ENCODE data around the gene BEST1. TPM values are rescaled to one million over a fixed set of nuclear protein-coding genes. Genes with fewer than 3 reads are reported as not detected.

Gene BEST1
- total and polyA plus RNA-seq, 2 experiments from 2014 or later = 0.27 to 0.34 TPM

DNA sequence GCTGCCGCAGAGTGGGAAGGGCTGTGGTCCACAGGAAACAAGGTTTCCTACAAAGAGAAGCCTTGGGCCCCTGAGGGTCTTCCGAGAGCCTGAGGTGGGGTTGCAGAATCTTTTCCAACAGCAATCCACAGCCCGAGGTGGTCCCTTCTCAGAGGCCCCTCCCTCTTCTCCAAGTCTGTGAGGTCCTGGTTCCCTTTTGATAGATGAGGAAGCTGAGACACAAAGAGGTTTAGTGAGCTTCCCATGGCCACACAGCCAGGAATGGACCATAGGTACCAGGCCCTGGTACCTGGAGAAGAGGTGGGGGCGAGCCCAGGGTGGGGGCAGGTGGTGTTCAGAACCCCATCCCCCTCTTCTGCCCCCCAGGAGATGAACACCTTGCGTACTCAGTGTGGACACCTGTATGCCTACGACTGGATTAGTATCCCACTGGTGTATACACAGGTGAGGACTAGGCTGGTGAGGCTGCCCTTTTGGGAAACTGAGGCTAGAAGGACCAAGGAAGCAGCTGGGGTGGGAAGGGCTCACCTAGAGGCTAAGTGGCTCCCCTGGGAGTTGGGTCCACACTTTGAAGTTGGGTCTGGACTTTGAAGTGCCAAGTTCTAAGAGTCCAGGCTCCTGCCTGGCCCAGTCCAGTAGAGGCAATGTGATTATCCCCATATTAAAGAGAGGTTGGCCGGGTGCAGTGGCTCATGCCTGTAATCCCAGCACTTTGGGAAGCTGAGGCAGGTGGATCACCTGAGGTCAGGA is 7.0 kb downstream of the BEST1 start:
- Histone ChIP-seq H3K9me3 (ENCODE audit: low read depth) (no peaks in the 10 kb centered on the region), H3K27me3 (peaks cover 15% of the 10 kb centered on the region), H3K36me3 (no peaks in the 10 kb centered on the region), H3K4me1 (ENCODE audit: low read depth) (no peaks in the 10 kb centered on the region), H3K27ac (no peak overlapping the region), H3K4me3 (no peak overlapping the region)
- DNase-seq (ENCODE audit: low read depth in 1 of 2, low spot score in 1 of 2) = no peak
- TF ChIP-seq, protein P1, sequence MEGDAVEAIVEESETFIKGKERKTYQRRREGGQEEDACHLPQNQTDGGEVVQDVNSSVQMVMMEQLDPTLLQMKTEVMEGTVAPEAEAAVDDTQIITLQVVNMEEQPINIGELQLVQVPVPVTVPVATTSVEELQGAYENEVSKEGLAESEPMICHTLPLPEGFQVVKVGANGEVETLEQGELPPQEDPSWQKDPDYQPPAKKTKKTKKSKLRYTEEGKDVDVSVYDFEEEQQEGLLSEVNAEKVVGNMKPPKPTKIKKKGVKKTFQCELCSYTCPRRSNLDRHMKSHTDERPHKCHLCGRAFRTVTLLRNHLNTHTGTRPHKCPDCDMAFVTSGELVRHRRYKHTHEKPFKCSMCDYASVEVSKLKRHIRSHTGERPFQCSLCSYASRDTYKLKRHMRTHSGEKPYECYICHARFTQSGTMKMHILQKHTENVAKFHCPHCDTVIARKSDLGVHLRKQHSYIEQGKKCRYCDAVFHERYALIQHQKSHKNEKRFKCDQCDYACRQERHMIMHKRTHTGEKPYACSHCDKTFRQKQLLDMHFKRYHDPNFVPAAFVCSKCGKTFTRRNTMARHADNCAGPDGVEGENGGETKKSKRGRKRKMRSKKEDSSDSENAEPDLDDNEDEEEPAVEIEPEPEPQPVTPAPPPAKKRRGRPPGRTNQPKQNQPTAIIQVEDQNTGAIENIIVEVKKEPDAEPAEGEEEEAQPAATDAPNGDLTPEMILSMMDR (IDR thresholded peaks at IDR 0.05; ENCODE audit: low read depth, low read length) = no peak

DNA sequence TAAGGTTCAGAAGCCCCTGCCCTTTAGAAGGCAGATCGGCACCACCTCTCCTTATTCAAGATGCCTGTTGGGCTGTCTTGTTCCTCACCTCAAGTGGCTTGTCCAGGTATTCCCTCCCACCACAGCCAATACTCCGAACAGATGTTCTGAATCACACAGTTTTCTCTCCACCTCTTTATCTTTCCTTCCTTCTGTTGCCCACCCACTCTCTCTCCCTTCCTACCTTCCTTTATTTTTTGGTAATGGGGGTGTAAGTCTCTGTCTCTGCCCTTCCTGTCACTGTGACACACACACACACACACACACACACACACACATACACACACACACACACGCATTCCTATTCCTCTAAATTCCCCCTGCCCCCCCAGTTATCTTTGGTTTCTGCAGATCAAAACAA is 8.4 kb downstream of the BEST1 start:
- H3K4me3 ChIP-seq = no peak overlapping the region
- peaks cover 15% of the 10 kb centered on the region for H3K27me3 ChIP-seq
- no peak for DNase-seq (ENCODE audit: low read depth in 1 of 2, low spot score in 1 of 2)
- TF ChIP-seq, protein P1 (IDR thresholded peaks at IDR 0.05; ENCODE audit: low read depth, low read length) = no peak
- no peak overlapping the region for H3K27ac ChIP-seq
- H3K36me3 ChIP-seq = peaks cover 4% of the 10 kb centered on the region
- H3K4me1 ChIP-seq (ENCODE audit: low read depth) = no peaks in the 10 kb centered on the region
- no peaks in the 10 kb centered on the region for H3K9me3 ChIP-seq (ENCODE audit: low read depth)

DNA sequence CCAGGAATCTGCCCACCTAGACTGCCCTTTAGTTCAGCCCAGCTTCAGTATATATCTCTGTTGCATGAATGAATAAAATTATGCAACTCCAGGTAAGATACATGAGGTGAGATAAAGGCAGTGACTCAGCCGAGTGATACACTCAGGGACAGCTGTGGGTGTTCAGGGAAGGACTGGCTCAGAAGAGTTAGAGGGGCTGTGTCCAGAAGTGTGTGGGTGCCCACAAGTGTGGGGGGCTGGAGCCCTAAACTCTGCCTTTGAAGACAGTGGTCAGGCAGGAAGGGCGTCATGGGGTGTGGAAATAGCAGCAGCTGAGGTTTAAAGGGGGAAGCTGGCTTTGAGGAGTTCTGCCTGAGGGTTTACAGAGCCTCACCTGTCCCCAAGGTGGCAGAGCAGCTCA is 9.0 kb downstream of the BEST1 start:
- Histone ChIP-seq H3K4me1 (ENCODE audit: low read depth) (no peaks in the 10 kb centered on the region), H3K36me3 (peaks cover 8% of the 10 kb centered on the region), H3K27me3 (peaks cover 15% of the 10 kb centered on the region), H3K27ac (no peak overlapping the region), H3K9me3 (ENCODE audit: low read depth) (no peaks in the 10 kb centered on the region), H3K4me3 (no peak overlapping the region)
- TF ChIP-seq, protein P1 (IDR thresholded peaks at IDR 0.05; ENCODE audit: low read depth, low read length) = no peak
- DNase-seq (ENCODE audit: low read depth in 1 of 2, low spot score in 1 of 2) = no peak

DNA sequence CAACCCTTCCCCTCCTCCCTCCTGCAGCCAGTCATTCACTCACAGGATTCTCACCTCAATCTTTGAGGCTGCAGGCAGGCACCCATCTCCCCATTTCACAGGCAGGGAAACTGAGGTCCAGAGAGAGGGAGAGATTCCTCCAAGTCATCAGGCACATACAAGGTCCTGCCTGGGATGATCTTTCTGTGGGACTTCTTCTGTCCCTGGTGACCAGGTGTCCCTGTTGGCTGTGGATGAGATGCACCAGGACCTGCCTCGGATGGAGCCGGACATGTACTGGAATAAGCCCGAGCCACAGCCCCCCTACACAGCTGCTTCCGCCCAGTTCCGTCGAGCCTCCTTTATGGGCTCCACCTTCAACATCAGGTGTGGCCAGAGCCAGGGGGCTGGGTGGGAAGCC is 9.5 kb downstream of the BEST1 start:
- H3K27me3 ChIP-seq = peaks cover 12% of the 10 kb centered on the region
- H3K4me3 ChIP-seq = no peak overlapping the region
- no peak overlapping the region for H3K27ac ChIP-seq
- DNase-seq (ENCODE audit: low read depth in 1 of 2, low spot score in 1 of 2) = no peak
- no peaks in the 10 kb centered on the region for H3K4me1 ChIP-seq (ENCODE audit: low read depth)
- no peaks in the 10 kb centered on the region for H3K9me3 ChIP-seq (ENCODE audit: low read depth)
- peaks cover 12% of the 10 kb centered on the region for H3K36me3 ChIP-seq
- TF ChIP-seq, protein P1 (IDR thresholded peaks at IDR 0.05; ENCODE audit: low read depth, low read length) = no peak

DNA sequence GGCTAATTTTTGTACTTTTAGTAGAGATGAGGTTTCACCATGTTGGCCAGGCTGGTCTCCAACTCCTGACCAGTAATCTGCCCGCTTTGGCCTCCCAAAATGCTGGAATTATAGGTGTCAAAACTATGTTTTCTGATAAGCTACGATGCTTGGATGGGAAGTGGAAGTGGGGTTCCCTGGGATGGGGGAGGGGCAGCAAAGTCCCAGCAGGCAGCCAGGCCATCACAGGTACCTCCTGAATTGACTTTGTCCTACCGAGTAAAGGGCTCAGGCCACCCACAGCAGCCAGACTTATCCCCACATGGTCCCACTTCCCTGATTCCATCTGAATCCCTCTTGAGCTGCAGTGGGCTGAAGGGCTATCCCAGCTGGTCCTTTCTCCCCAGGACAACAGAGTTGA is 10.4 kb downstream of the BEST1 start:
- no peak for DNase-seq (ENCODE audit: low read depth in 1 of 2, low spot score in 1 of 2)
- no peak overlapping the region for H3K27ac ChIP-seq
- TF ChIP-seq, protein P1 (IDR thresholded peaks at IDR 0.05; ENCODE audit: low read depth, low read length) = no peak
- peaks cover 2% of the 10 kb centered on the region for H3K4me1 ChIP-seq (ENCODE audit: low read depth)
- peaks cover 4% of the 10 kb centered on the region for H3K27me3 ChIP-seq
- H3K36me3 ChIP-seq = peaks cover 21% of the 10 kb centered on the region
- H3K4me3 ChIP-seq = no peak overlapping the region
- H3K9me3 ChIP-seq (ENCODE audit: low read depth) = no peaks in the 10 kb centered on the region

Data from cardiac muscle cell (in vitro differentiated cells and primary cell).